LNCaP clone FGC (cell line): ENCODE results near the gene CCR3.

ENCODE experiments used
- DNase-seq: peaks from one replicate; pipeline ENCODE4 v3.0.0-alpha.2; 2011; ENCODE audit warnings: low read depth
- H3K4me3 ChIP-seq: 2 replicates; pipeline ENCODE4 v1.5.1; 2011; ENCODE audit warnings: mild to moderate bottlenecking, low read depth, low read length, control low read depth
- CTCF ChIP-seq: IDR thresholded peaks from 2 replicates; pipeline ENCODE4 v1.5.1; 2012; ENCODE audit warnings: mild to moderate bottlenecking; ENCODE audit not compliant: control insufficient read depth, insufficient read depth; ENCODE audit errors: extremely low read depth

CCR3 gene

GRCh38 chr3:46242120-46242519 lies at the start of gene CCR3:
TSS of gene CCR3 (plus strand) at chr3:46242460. CDS start at chr3:46265159, 22,699 bp downstream.
- H3K4me3 ChIP-seq, result no peak within 1 kb of the TSS
- no peak for TF ChIP-seq CTCF
- DNase-seq, result no peak

- DNase-seq, result no peak
- no peak for TF ChIP-seq CTCF
- H3K4me3 ChIP-seq, result no peak overlapping the region
These were observed 49.3 kb upstream of the CCR3 start for GRCh38 chr3:46192939-46193338.

GRCh38 chr3:46193436-46193835 lies 48.8 kb upstream of the CCR3 start:
- no peak for DNase-seq
- H3K4me3 ChIP-seq, result no peak overlapping the region
- no peak for TF ChIP-seq CTCF

- no peak overlapping the region for H3K4me3 ChIP-seq
- TF ChIP-seq CTCF, result no peak
- DNase-seq, result no peak
These were observed 47.2 kb upstream of the CCR3 start for GRCh38 chr3:46194868-46195553.

- no peak for TF ChIP-seq CTCF
- DNase-seq, result peak; percentile 28
- no peak overlapping the region for H3K4me3 ChIP-seq
These were observed 45.9 kb upstream of the CCR3 start for GRCh38 chr3:46196261-46196957.

GRCh38 chr3:46200211-46200610 lies 42.0 kb upstream of the CCR3 start:
- DNase-seq, result no peak
- no peak for TF ChIP-seq CTCF
- no peak overlapping the region for H3K4me3 ChIP-seq

- DNase-seq, result no peak
- TF ChIP-seq CTCF, result no peak
- H3K4me3 ChIP-seq, result no peak overlapping the region
These were observed 41.5 kb upstream of the CCR3 start for GRCh38 chr3:46200790-46201189.
